Activated CD8-positive, alpha-beta memory T cell treated with anti-CD3 and anti-CD28 coated beads, Interleukin-2, amount 50 U/mL, for 1 hour (primary cell): ENCODE results near the gene GPD1L.
"Not testable (repeated sequence)": the region's sequence is repeated elsewhere in the genome, so short reads cannot be mapped to it uniquely, and the experiment has no call there.

ENCODE experiments used
- DNase-seq: peaks from one replicate; pipeline ENCODE4 v3.0.0-alpha.2; 2020; ENCODE audit errors: extremely low read depth

The GPD1L gene

DNA sequence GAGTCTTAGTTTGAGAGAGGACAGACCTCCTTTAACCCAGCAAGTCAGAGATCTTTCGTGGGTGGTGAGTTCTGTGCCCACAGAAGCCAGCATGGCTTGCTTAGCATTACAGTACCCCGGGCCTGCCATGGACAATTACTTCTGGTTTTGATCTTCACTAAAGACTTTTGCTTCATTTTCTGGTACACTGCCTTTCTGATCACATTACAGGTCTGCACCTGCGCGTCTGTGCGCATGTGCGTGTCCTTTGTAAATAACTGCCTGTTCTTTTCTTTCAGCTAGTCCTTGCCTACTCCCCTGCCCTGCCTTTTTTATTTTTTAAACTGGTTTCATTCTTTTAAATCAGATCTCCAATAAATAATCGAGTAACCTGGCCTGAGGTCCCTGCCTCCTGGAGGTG lies 74.9 kb downstream of the GPD1L start:
- no peak for DNase-seq

GRCh38 chr3:32181796-32182195 lies 75.4 kb downstream of the GPD1L start:
- no peak for DNase-seq

GRCh38 chr3:32184187-32184730 lies 77.8 kb downstream of the GPD1L start:
- no peak for DNase-seq

GRCh38 chr3:32186097-32186496 lies 79.7 kb downstream of the GPD1L start:
- DNase-seq, result no peak

- no peak for DNase-seq
Observed at GRCh38 chr3:32186876-32187275, 80.5 kb downstream of the GPD1L start.

- DNase-seq, result no peak
Observed at GRCh38 chr3:32189693-32190092, 83.3 kb downstream of the GPD1L start.

GRCh38 chr3:32190556-32190955 lies 84.1 kb downstream of the GPD1L start:
- not testable (repeated sequence) for DNase-seq

GRCh38 chr3:32193101-32193500 lies 86.7 kb downstream of the GPD1L start:
- DNase-seq, result no peak

GRCh38 chr3:32194653-32195052 lies 88.2 kb downstream of the GPD1L start:
- DNase-seq, result no peak

DNA sequence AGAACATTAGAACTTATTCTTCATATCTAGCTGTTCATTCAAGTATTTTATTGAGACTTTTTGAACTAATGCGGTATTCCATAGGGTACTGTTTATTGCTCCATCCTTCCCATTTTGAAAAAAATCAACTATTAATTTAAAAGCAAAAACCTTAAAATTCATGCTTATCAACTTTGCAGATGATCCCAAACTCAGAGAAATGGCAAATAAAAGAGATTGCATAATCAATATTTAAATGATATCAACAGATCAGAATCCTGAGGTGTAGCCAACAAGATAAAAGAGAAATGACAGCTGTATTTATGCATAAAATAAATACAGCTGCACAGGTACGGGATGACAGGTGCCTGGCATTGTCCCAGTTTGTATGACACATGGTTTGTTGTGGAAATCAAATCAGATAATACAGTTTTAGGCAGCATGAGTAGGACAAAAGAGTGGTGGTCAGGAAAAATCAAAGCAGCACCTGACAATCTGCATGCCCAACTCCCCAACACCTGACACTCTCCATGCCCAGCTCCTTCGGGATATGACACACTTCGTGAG lies 89.6 kb downstream of the GPD1L start:
- DNase-seq, result no peak

- DNase-seq, result no peak
Observed at GRCh38 chr3:32197991-32198390, 91.6 kb downstream of the GPD1L start.

- no peak for DNase-seq
Observed at GRCh38 chr3:32198714-32199113, 92.3 kb downstream of the GPD1L start.

- DNase-seq, result no peak
Observed at GRCh38 chr3:32200490-32200889, 94.1 kb downstream of the GPD1L start.

DNA sequence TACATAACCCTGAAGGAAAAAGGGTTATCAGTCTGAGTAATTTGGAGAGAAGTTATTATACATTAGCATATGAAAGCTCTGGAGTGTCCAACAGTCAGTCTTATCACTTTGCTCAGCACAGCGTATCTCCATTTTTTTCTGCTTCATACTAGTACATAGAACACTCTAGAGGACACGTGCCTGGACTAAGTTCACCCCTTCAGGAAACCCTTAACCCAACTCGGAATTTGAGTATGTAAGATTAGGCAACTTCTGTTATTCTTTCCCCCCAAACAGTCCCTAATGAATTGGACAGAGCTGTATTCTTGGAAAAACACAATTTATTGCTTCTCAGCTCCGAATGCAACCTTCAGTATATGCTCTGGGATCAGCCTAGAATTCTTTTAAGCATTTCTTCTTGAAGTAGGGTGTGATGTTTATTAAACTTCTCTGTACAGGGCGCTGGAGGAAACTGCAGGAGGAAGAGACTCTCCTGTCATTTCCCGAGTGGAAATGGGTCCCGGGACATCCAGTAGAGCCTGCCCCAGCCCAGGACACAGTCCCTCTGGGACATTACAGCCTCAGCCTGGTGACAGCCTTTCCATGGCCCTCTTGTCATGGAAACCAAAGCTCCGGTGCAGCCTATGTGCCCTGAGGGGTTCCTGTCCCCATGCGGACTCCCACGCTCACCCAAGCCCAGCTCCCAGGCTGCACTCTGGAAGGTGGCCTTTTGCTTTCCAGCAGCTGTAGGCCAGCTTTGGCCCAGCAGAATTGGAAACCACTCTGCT lies 94.8 kb downstream of the GPD1L start:
- no peak for DNase-seq

GRCh38 chr3:32202496-32202895 lies 96.1 kb downstream of the GPD1L start:
- DNase-seq, result no peak

GRCh38 chr3:32203854-32204253 lies 97.4 kb downstream of the GPD1L start:
- DNase-seq, result no peak

- no peak for DNase-seq
Observed at GRCh38 chr3:32208447-32208846, 102.0 kb downstream of the GPD1L start.

DNA sequence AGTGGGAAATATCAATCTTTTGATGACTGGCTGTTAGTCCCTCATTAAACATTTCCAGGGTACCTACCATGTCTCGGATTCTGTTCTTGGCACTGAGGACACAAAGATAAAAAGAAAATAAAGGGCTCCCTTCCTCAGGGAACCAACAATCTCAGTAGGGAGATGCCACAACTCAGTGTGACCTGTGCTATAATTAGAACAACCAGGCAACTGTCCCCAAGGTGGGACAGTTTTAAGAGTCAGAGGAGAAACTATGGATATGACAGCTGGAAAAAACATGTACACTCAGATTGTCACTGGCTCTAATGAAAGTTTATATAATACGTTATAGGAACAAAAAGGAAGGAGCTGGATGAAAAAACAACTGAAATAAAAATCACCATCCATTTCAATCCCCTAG lies 108.8 kb downstream of the GPD1L start:
- DNase-seq, result no peak

DNA sequence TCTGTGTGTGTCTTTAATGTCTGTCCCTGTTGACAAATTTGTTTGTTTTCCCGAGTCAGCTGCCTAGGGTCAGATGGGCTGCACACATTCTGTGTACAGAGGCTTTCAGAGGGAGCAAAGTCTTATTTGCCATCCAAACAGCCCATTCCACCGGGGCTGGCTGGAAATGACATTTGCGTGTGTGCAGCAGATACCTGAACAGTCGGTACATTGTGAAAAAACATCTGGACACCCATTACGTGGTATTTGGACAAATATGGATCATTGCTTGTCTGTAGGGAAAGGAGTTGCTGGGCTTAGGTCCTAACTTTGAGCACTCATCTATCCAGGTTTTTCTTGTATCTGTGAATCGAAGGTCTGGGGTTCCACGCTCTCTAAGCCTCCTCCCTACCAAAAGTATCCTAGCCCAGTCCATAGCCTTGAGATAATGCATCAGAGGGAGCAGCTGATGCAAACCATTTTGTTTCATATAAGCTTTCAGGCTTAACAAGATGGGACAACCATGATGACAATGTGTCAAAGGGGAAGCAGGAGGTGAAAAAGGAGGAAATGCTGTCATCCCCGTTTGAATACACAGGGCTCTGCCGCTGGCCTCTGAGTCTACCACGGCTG lies 109.9 kb downstream of the GPD1L start:
- no peak for DNase-seq

DNA sequence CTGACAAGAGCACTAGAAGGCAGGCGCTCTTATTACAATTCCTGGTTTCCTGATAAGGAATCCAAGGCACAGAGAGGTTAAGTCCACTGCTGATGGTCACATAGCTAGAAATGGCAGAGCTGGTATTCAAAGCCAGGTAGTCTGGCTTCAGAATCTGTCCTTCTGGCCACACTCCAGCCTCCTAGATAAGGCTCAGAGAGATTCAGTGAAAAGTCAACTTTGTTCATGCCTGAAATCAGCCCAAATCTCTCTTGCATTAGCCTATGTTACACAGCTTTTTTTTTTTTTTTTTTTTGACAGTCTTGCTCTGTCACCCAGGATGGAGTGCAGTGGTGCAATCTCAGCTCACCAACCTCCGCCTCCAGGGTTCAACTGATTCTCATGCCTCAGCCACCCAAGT lies 110.9 kb downstream of the GPD1L start:
- no peak for DNase-seq
